HepG2 (cell line): ENCODE results near the gene DUSP12. TPM values are rescaled to one million over a fixed set of nuclear protein-coding genes. Genes with fewer than 3 reads are reported as not detected.

Source experiments
- ATF7 ChIP-seq, 2 experiments: fragments of 450-650 bp in 1 of 2; sonication (generic) in 1 of 2; formaldehyde crosslinking in 1 of 2; IDR thresholded peaks; 2 replicates each; pipeline versions ENCODE4 v1.4.0 to v1.6.1; 2016 to 2020; ENCODE audit warnings: antibody characterized with exemption in 1 of 2, mild to moderate bottlenecking in 1 of 2, missing genetic modification reagents in 1 of 2
- CAMTA2 ChIP-seq: sonication (generic); formaldehyde crosslinking; IDR thresholded peaks from 2 replicates; pipeline ENCODE4 v1.4.0; 2020; ENCODE audit warnings: mild to moderate bottlenecking, missing genetic modification reagents, borderline replicate concordance
- EHMT2 ChIP-seq: fragments of 200-600 bp; sonication (generic); IDR thresholded peaks from 2 replicates; pipeline ENCODE4 v1.7.0; 2017; ENCODE audit warnings: antibody characterized with exemption, low read depth, low read length, borderline replicate concordance
- ELF4 ChIP-seq: sonication (generic); formaldehyde crosslinking; IDR thresholded peaks from 2 replicates; pipeline ENCODE4 v1.5.0; 2020; ENCODE audit warnings: missing genetic modification reagents, mild to moderate bottlenecking, moderate library complexity, borderline replicate concordance
- GMEB2 ChIP-seq: IDR thresholded peaks from 2 replicates; pipeline ENCODE4 v1.6.1; 2016; ENCODE audit warnings: missing biosample characterization, missing genetic modification reagents, low read depth
- HDAC1 ChIP-seq: sonication (generic); formaldehyde crosslinking; IDR thresholded peaks from 2 replicates; pipeline ENCODE4 v1.5.1; 2020; ENCODE audit warnings: mild to moderate bottlenecking, missing genetic modification reagents
- HOXA7 ChIP-seq: sonication (generic); formaldehyde crosslinking; IDR thresholded peaks from 2 replicates; pipeline ENCODE4 v1.8.1; 2022; ENCODE audit warnings: mild to moderate bottlenecking, missing genetic modification reagents, moderate library complexity
- KDM5A ChIP-seq: fragments of 200-600 bp; sonication (generic); IDR thresholded peaks from 2 replicates; pipeline ENCODE4 v1.7.0; 2018; ENCODE audit warnings: antibody characterized with exemption, mild to moderate bottlenecking, low read length, borderline replicate concordance
- MAFK ChIP-seq, 2 experiments: IDR thresholded peaks in 1 of 2; conservative IDR thresholded peaks in 1 of 2; 2 replicates each; pipeline ENCODE4 v1.6.1; 2011; ENCODE audit warnings: improper control_type of control experiment in 2 of 2, low read length in 2 of 2
- NFAT5 ChIP-seq: sonication (generic); formaldehyde crosslinking; IDR thresholded peaks from 2 replicates; pipeline ENCODE4 v1.4.0; 2020; ENCODE audit warnings: missing genetic modification reagents
- PLSCR1 ChIP-seq: sonication (generic); formaldehyde crosslinking; IDR thresholded peaks from 2 replicates; pipeline ENCODE4 v1.5.0; 2020; ENCODE audit warnings: missing genetic modification reagents, mild to moderate bottlenecking, borderline replicate concordance
- SOX6 ChIP-seq, 2 experiments: fragments of 450-650 bp in 1 of 2; sonication (generic) in 1 of 2; formaldehyde crosslinking in 1 of 2; IDR thresholded peaks; 2 replicates each; pipeline versions ENCODE4 v1.4.0 to v1.6.1; 2017 to 2020; ENCODE audit warnings: antibody characterized with exemption in 1 of 2, mild to moderate bottlenecking in 1 of 2, missing genetic modification reagents in 1 of 2
- SRSF4 ChIP-seq: fragments of 200-400 bp; formaldehyde crosslinking; IDR thresholded peaks from one replicate; pipeline ENCODE4 v1.6.1; 2018; ENCODE audit warnings: mild to moderate bottlenecking, low read depth, low read length, moderate library complexity; ENCODE audit not compliant: poor library complexity, severe bottlenecking
- TCF7 ChIP-seq: sonication (generic); IDR thresholded peaks from 2 replicates; pipeline ENCODE4 v1.6.1; 2016; ENCODE audit warnings: antibody characterized with exemption, low read depth
- ZKSCAN8 ChIP-seq: IDR thresholded peaks from 2 replicates; pipeline ENCODE4 v1.6.1; 2016; ENCODE audit warnings: borderline replicate concordance, missing genetic modification reagents, missing compliant biosample characterization
- ZNF232 ChIP-seq: sonication (generic); formaldehyde crosslinking; IDR thresholded peaks from 2 replicates; pipeline ENCODE4 v1.4.0; 2020; ENCODE audit warnings: missing genetic modification reagents, borderline replicate concordance
- ZNF350 ChIP-seq: sonication (generic); formaldehyde crosslinking; IDR thresholded peaks from 2 replicates; pipeline ENCODE4 v1.4.0; 2020; ENCODE audit warnings: mild to moderate bottlenecking, low read depth, missing genetic modification reagents, borderline replicate concordance
- ZNF567 ChIP-seq: sonication (generic); formaldehyde crosslinking; IDR thresholded peaks from 2 replicates; pipeline ENCODE4 v1.8.1; 2023; ENCODE audit warnings: mild to moderate bottlenecking, missing genetic modification reagents, borderline replicate concordance
- ZNF761 ChIP-seq: sonication (generic); formaldehyde crosslinking; conservative IDR thresholded peaks from 2 replicates; pipeline ENCODE4 v1.4.0; 2020; ENCODE audit warnings: mild to moderate bottlenecking, missing genetic modification reagents
- ZNF891 ChIP-seq: sonication (generic); formaldehyde crosslinking; IDR thresholded peaks from 2 replicates; pipeline ENCODE4 v1.5.0; 2020; ENCODE audit warnings: mild to moderate bottlenecking, missing genetic modification reagents
- polyA plus RNA-seq, 8 experiments: library from polyadenylated mRNA; depleted of rRNA in 3 of 8; stranded (reverse) in 7 of 8; unstranded in 1 of 8; fragments of >200 nt; fragmentation: Illumina TruSeq in 4 of 8; extraction: Trizol in 4 of 8; gene quantifications; 2 replicates each; pipeline versions ENCODE4 v1.2.1 to v1.2.3, GENCODE V29; 2011 to 2016; ENCODE audit warnings: low read depth in 4 of 8, missing spikeins in 1 of 8, mixed read lengths in 1 of 8; ENCODE audit not compliant: insufficient read depth in 1 of 8
- total RNA-seq, 5 experiments: library from RNA; depleted of rRNA; stranded (reverse); fragments of >200 nt; fragmentation: Illumina TruSeq; extraction: Trizol; gene quantifications; 2 replicates each; pipeline ENCODE4 v1.2.3, GENCODE V29; 2016; ENCODE audit warnings: low read depth in 1 of 5

The DUSP12 gene
- total and polyA plus RNA-seq, 2 of the 13 experiments (the other 11 are each of a cell fraction or from before 2014, with no cell fraction given): 36.7 to 37.1 TPM

GRCh38 chr1:161766102-161766981 lies 16.8 kb downstream of the DUSP12 start, which contains the start of gene ATF6 (continued):
- no peak for TF ChIP-seq PLSCR1 (CRISPR knock-in tag)
- peak; percentile 57; the same call in 1 of the 2 replicates for TF ChIP-seq GMEB2 (CRISPR knock-in tag)
- peak; percentile 98 for TF ChIP-seq KDM5A
- no peak for TF ChIP-seq HOXA7
- TF ChIP-seq TCF7: no peak
- TF ChIP-seq ZNF232: no peak; the same call in 1 of the 2 replicates
- TF ChIP-seq MAFK (conservative IDR thresholded peaks at IDR 0.05 in 1 of 2, IDR thresholded peaks at IDR 0.05 in 1 of 2; ENCODE audit: low read length in 2 of 2): no peak
- TF ChIP-seq ZNF761 (CRISPR knock-in tag): 0 out of 2 replicates have a peak, but pooled peaks have one; percentile 33
- no peak for TF ChIP-seq SRSF4
- no peak for TF ChIP-seq ZNF567 (CRISPR knock-in tag)
- no peak for TF ChIP-seq ELF4 (CRISPR knock-in tag)
- TF ChIP-seq NFAT5 (CRISPR knock-in tag): 0 out of 2 replicates have a peak, but pooled peaks have one; percentile 52
- TF ChIP-seq ZNF891 (CRISPR knock-in tag): 0 out of 2 replicates have a peak, but pooled peaks have one; percentile 40
- TF ChIP-seq HDAC1 (CRISPR knock-in tag): peak; percentile 93
- no peak for TF ChIP-seq CAMTA2 (CRISPR knock-in tag)
- TF ChIP-seq ZNF350 (CRISPR knock-in tag): peak; percentile 78; the same call in 1 of the 2 replicates
- no peak; the same call in 1 of the 2 replicates for TF ChIP-seq EHMT2
- peak; percentile 68; the same call in 1 of the 2 replicates for TF ChIP-seq ZKSCAN8 (CRISPR knock-in tag)
- TF ChIP-seq SOX6 (IDR thresholded peaks at IDR 0.05): no peak
- peak; percentile 69 for TF ChIP-seq SOX6 (CRISPR knock-in tag; IDR thresholded peaks at IDR 0.05)
- no peak for TF ChIP-seq ATF7 (IDR thresholded peaks at IDR 0.05)
- 0 out of 2 replicates have a peak, but pooled peaks have one; percentile 69 for TF ChIP-seq ATF7 (CRISPR knock-in tag; IDR thresholded peaks at IDR 0.05)
